Naive thymus-derived CD8-positive, alpha-beta T cell (primary cell): ENCODE measurements around the gene DHX34. TPM values are rescaled to one million over a fixed set of nuclear protein-coding genes. Genes with fewer than 3 reads are reported as not detected.
"Not testable (repeated sequence)": the region's sequence is repeated elsewhere in the genome, so short reads cannot be mapped to it uniquely, and the experiment has no call there.

ENCODE experiments used
- ATAC-seq, 2 donors: fragments of 150-1000 bp; cut with Tn5 transposase in 1 of 2; sonication (Bioruptor Pico), chemical (Tn5 transposase) in 1 of 2; 1 replicate in 1 of 2; 2 replicates in 1 of 2; pipeline ENCODE4 v1.10.0; 2021; ENCODE audit warnings: mild to moderate bottlenecking in 2 of 2, moderate library complexity in 2 of 2
- POLR2A ChIA-PET: fragments of 350-600 bp; sonication (Branson Sonifier 250); formaldehyde crosslinking; loops from one replicate; lab custom pipeline; 2021; ENCODE audit warnings: antibody characterized with exemption; lab: Charles Lee
- DNase-seq, 10 donors: peaks; one replicate each; pipeline versions ENCODE4 v3.0.0 to v3.0.0-alpha.2; 2020 to 2022
- H3K27ac Mint-ChIP-seq, 10 donors: one replicate each; pipeline ENCODE4 v1.8.0; 2020 to 2022; ENCODE audit warnings: mild to moderate bottlenecking in 10 of 10, mixed read lengths in 10 of 10, moderate library complexity in 4 of 10, inconsistent platforms in 1 of 10
- H3K27me3 Mint-ChIP-seq, 5 donors: one replicate each; pipeline ENCODE4 v1.8.0; 2021 to 2022; ENCODE audit warnings: mixed read lengths in 5 of 5
- H3K36me3 Mint-ChIP-seq, 3 donors: one replicate each; pipeline ENCODE4 v1.8.0; 2020 to 2022; ENCODE audit warnings: mixed read lengths in 3 of 3, mild to moderate bottlenecking in 2 of 3, inconsistent platforms in 1 of 3
- H3K4me1 Mint-ChIP-seq, 4 donors: one replicate each; pipeline ENCODE4 v1.8.0; 2021 to 2022; ENCODE audit warnings: mixed read lengths in 4 of 4
- H3K4me3 Mint-ChIP-seq, 10 donors: one replicate each; pipeline ENCODE4 v1.8.0; 2020 to 2022; ENCODE audit warnings: mild to moderate bottlenecking in 10 of 10, mixed read lengths in 10 of 10, moderate library complexity in 6 of 10, inconsistent platforms in 1 of 10
- H3K9me3 Mint-ChIP-seq, 9 donors: one replicate each; pipeline ENCODE4 v1.8.0; 2020 to 2022; ENCODE audit warnings: mixed read lengths in 9 of 9, mild to moderate bottlenecking in 3 of 9, inconsistent platforms in 1 of 9, moderate library complexity in 1 of 9
- polyA plus RNA-seq, 3 donors: library from polyadenylated mRNA; unstranded; fragments of 300-500 nt; fragmentation: Illumina TruSeq; gene quantifications; one replicate each; pipeline ENCODE4 v1.2.3, GENCODE V29; 2021
- total RNA-seq, 8 experiments: library from RNA in 2 of 8; stranded (reverse) in 2 of 8; gene quantifications; one replicate each; pipeline ENCODE4 v1.2.3 and lab custom pipeline; 2021 to 2026

Gene DHX34
- total and polyA plus RNA-seq, 5 experiments from 2014 or later, result 3.1 to 29.6 (median 9.7) TPM

- no peak for DNase-seq
- peaks cover 0 to 2% (median 0%) of the 10 kb centered on the region in 5 donors for H3K27me3 Mint-ChIP-seq
Measured at GRCh38 chr19:47352095-47352494, 3.0 kb downstream of the DHX34 start.

GRCh38 chr19:47353307-47353712 lies 4.2 kb downstream of the DHX34 start:
- peaks cover 0 to 53% (median 25%) of the 10 kb centered on the region in 3 donors for H3K36me3 Mint-ChIP-seq

More at GRCh38 chr19:47352095-47352494, 3.0 kb downstream of the DHX34 start:
- ATAC-seq, result no peak
- H3K4me3 Mint-ChIP-seq, result no peak overlapping the region
- H3K36me3 Mint-ChIP-seq, result peaks cover 0 to 41% (median 19%) of the 10 kb centered on the region in 3 donors
- H3K27ac Mint-ChIP-seq, result peak overlapping the region in 5 of 10 donors; percentile 2 to 82 (median 56)
- H3K9me3 Mint-ChIP-seq, result no peaks in the 10 kb centered on the region
- H3K4me1 Mint-ChIP-seq, result peaks cover 18 to 67% (median 39%) of the 10 kb centered on the region in 4 donors
- POLR2A ChIA-PET, result no interaction called here

GRCh38 chr19:47356900-47357299 lies 7.8 kb downstream of the DHX34 start:
- no peak for ATAC-seq

More at GRCh38 chr19:47353307-47353712, 4.2 kb downstream of the DHX34 start:
- Mint-ChIP-seq H3K9me3 (no peaks in the 10 kb centered on the region), H3K27me3 (peaks cover 0 to 2% (median 0%) of the 10 kb centered on the region in 5 donors), H3K4me3 (no peak overlapping the region), H3K4me1 (peaks cover 18 to 65% (median 39%) of the 10 kb centered on the region in 4 donors), H3K27ac (no peak overlapping the region)
- DNase-seq (no peak), ATAC-seq (no peak)
- POLR2A ChIA-PET, result no interaction called here

GRCh38 chr19:47357788-47358680 lies 8.9 kb downstream of the DHX34 start:
- Mint-ChIP-seq H3K36me3 (peaks cover 0 to 90% (median 36%) of the 10 kb centered on the region in 3 donors), H3K4me1 (peaks cover 0 to 30% (median 6%) of the 10 kb centered on the region in 4 donors), H3K9me3 (no peaks in the 10 kb centered on the region), H3K27ac (no peak overlapping the region), H3K27me3 (peaks cover 0 to 2% (median 0%) of the 10 kb centered on the region in 5 donors), H3K4me3 (no peak overlapping the region)
- ATAC-seq (no peak), DNase-seq (no peak)
- POLR2A ChIA-PET, result interaction anchor here (1.5 kb wide), 1 partner anchor 9 kb away, joined by 4 read pairs; the partner anchor contains the start of gene DHX34

More at GRCh38 chr19:47356900-47357299, 7.8 kb downstream of the DHX34 start:
- H3K27ac Mint-ChIP-seq, result no peak overlapping the region
- peaks cover 4 to 40% (median 13%) of the 10 kb centered on the region in 4 donors for H3K4me1 Mint-ChIP-seq
- peaks cover 0 to 2% (median 0%) of the 10 kb centered on the region in 5 donors for H3K27me3 Mint-ChIP-seq
- peaks cover 0 to 89% (median 36%) of the 10 kb centered on the region in 3 donors for H3K36me3 Mint-ChIP-seq
- H3K4me3 Mint-ChIP-seq, result no peak overlapping the region
- POLR2A ChIA-PET, result no interaction called here
- DNase-seq, result no peak
- H3K9me3 Mint-ChIP-seq, result no peaks in the 10 kb centered on the region

- peaks cover 0 to 2% (median 0%) of the 10 kb centered on the region in 5 donors for H3K27me3 Mint-ChIP-seq
- peaks cover 0 to 91% (median 36%) of the 10 kb centered on the region in 3 donors for H3K36me3 Mint-ChIP-seq
Measured at GRCh38 chr19:47358936-47359335, 9.8 kb downstream of the DHX34 start.

GRCh38 chr19:47362321-47362720 lies 13.2 kb downstream of the DHX34 start:
- H3K4me3 Mint-ChIP-seq, result no peak overlapping the region
- H3K36me3 Mint-ChIP-seq, result peaks cover 0 to 85% (median 18%) of the 10 kb centered on the region in 3 donors
- peaks cover 0 to 8% (median 4%) of the 10 kb centered on the region in 4 donors for H3K4me1 Mint-ChIP-seq
- DNase-seq, result no peak
- H3K27ac Mint-ChIP-seq, result no peak overlapping the region
- POLR2A ChIA-PET, result no interaction called here
- H3K27me3 Mint-ChIP-seq, result no peaks in the 10 kb centered on the region
- no peaks in the 10 kb centered on the region for H3K9me3 Mint-ChIP-seq
- no peak for ATAC-seq

More at GRCh38 chr19:47358936-47359335, 9.8 kb downstream of the DHX34 start:
- Mint-ChIP-seq H3K4me1 (peaks cover 0 to 27% (median 6%) of the 10 kb centered on the region in 4 donors), H3K4me3 (no peak overlapping the region), H3K9me3 (no peaks in the 10 kb centered on the region), H3K27ac (no peak overlapping the region)
- DNase-seq (no peak), ATAC-seq (no peak)
- POLR2A ChIA-PET, result interaction anchor here (1.5 kb wide), 1 partner anchor 10 kb away, joined by 4 read pairs; the partner anchor contains the start of gene DHX34

GRCh38 chr19:47363758-47364531 lies 14.8 kb downstream of the DHX34 start:
- H3K9me3 Mint-ChIP-seq, result no peaks in the 10 kb centered on the region
- DNase-seq (no peak), ATAC-seq (no peak)
- no peak overlapping the region for H3K4me3 Mint-ChIP-seq
- POLR2A ChIA-PET, result no interaction called here
- H3K27me3 Mint-ChIP-seq, result no peaks in the 10 kb centered on the region
- peaks cover 0 to 6% (median 3%) of the 10 kb centered on the region in 4 donors for H3K4me1 Mint-ChIP-seq
- peak overlapping the region in 1 of 10 donors; percentile 66 for H3K27ac Mint-ChIP-seq
- peaks cover 0 to 84% (median 10%) of the 10 kb centered on the region in 3 donors for H3K36me3 Mint-ChIP-seq

- peaks cover 0 to 83% (median 7%) of the 10 kb centered on the region in 3 donors for H3K36me3 Mint-ChIP-seq
- H3K27ac Mint-ChIP-seq, H3K4me1 Mint-ChIP-seq, POLR2A ChIA-PET, ATAC-seq, DNase-seq, H3K9me3 Mint-ChIP-seq, H3K27me3 Mint-ChIP-seq, H3K4me3 Mint-ChIP-seq: not testable (repeated sequence)
Measured at GRCh38 chr19:47365455-47365854, 16.3 kb downstream of the DHX34 start.

GRCh38 chr19:47370045-47370611 lies 21.0 kb downstream of the DHX34 start:
- DNase-seq (no peak), ATAC-seq (no peak)
- POLR2A ChIA-PET, result no interaction called here
- peaks cover 0 to 5% (median 3%) of the 10 kb centered on the region in 4 donors for H3K4me1 Mint-ChIP-seq
- H3K27ac Mint-ChIP-seq, result no peak overlapping the region
- peaks cover 0 to 62% (median 4%) of the 10 kb centered on the region in 3 donors for H3K36me3 Mint-ChIP-seq
- no peaks in the 10 kb centered on the region for H3K9me3 Mint-ChIP-seq
- H3K27me3 Mint-ChIP-seq, result no peaks in the 10 kb centered on the region
- H3K4me3 Mint-ChIP-seq, result no peak overlapping the region

- H3K4me1 Mint-ChIP-seq, result peaks cover 0 to 5% (median 3%) of the 10 kb centered on the region in 4 donors
- POLR2A ChIA-PET, result no interaction called here
- no peak overlapping the region for H3K27ac Mint-ChIP-seq
- no peak overlapping the region for H3K4me3 Mint-ChIP-seq
- ATAC-seq (no peak), DNase-seq (no peak)
- peaks cover 0 to 62% (median 6%) of the 10 kb centered on the region in 3 donors for H3K36me3 Mint-ChIP-seq
- H3K27me3 Mint-ChIP-seq, result no peaks in the 10 kb centered on the region
- H3K9me3 Mint-ChIP-seq, result no peaks in the 10 kb centered on the region
Measured at GRCh38 chr19:47371261-47371660, 22.1 kb downstream of the DHX34 start.

- ATAC-seq (no peak), DNase-seq (no peak)
- POLR2A ChIA-PET, result no interaction called here
- Mint-ChIP-seq H3K4me3 (no peak overlapping the region), H3K4me1 (peaks cover 0 to 5% (median 1%) of the 10 kb centered on the region in 4 donors), H3K36me3 (peaks cover 0 to 56% (median 6%) of the 10 kb centered on the region in 3 donors), H3K9me3 (no peaks in the 10 kb centered on the region), H3K27ac (no peak overlapping the region), H3K27me3 (no peaks in the 10 kb centered on the region)
Measured at GRCh38 chr19:47372603-47373002, 23.5 kb downstream of the DHX34 start.
